Measurements from ENCODE around the gene CCDC201. TPM values are rescaled to one million over a fixed set of nuclear protein-coding genes. Genes with fewer than 3 reads are reported as not detected.
"Not testable (repeated sequence)": the region's sequence is repeated elsewhere in the genome, so short reads cannot be mapped to it uniquely, and the experiment has no call there.

CCDC201 gene
- total RNA-seq, 1 donor from 2014 or later = 3.4 TPM

DNA sequence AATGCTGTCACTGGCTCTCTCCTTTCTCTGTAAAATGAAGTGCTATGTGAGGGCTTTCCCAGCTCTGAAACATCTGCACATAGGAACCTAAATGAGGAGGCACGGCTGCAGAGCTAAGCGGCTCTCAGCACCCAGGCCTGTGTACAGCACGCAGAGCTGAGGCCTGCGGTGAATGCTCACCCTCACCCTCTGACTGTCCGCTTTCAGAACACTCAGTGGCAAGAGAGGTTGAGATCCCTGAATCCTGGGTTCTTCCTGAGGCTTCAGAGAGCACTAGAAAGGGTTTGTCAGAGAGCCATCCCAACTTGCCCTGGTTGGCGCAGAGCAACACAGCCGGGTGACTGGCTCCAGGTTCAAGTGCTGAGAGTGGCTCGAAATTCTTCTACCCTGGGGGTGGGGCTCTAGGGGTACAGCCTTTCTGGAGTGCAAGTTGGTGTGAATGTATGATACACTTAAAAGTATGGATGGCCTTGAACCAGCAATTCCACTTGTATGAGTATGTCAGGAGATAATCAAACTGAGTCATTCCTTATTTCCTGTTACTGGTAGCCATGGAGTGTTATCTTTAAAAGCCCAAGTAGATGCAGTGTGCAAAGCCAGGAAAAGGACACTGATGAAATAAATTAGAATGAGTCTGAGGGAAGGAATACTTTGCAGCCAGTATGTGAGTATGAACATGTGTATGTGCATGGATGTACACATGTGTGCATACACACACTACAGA, 1.7 kb upstream of the CCDC201 start:
- DNase-seq (ENCODE audit: low spot score) = peak; percentile 8

- no peak for DNase-seq (ENCODE audit: low spot score)
These were observed 473 bp upstream of the CCDC201 start for GRCh38 chr7:45873355-45873754.

DNA sequence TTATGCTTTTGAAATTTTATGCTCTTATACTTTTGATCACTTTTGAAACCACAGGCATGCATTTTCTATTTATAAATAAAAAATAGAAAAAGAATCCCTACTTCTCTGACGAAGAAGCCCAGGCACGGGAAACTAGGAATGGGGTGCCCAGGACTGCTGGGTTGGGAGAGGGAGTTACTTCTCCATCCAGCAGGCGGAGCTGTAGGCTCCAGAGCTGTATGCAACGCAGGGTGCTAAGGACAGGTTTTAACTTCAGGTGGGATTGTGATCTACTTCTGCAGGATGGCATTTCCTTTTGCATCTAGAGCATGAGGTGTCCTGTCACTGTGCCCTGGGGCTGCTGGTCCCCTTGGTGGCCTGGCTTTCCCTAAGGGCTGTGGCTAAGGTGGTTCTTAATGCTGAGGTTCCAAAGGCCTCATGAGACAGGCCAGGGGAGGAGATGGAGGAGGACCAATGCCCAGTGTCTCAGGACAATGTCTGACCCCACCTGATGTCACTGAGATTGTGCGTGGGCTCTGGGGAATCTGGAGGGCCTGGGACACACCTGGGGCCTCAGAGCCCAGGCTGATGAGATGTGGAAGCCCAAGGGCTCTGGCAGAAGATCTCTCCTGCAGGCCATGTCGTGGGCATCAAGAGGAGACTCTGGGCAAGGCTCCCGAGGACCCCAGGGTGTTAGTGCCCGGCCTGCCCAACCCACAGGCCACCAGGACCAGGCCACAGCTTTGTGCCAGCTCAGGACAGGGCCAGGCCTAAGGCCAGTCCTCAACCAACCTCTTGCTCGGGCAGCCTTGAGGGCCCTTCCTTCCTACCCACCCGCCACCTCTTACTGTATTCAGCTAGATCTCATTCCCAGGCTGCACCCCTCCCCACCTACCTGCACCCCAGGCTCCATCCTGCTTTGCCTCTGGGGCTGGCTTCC, 507 bp downstream of the CCDC201 start:
- no peak for DNase-seq (ENCODE audit: low spot score)

- peak; percentile 46 for DNase-seq (ENCODE audit: low spot score)
These were observed 3.5 kb downstream of the CCDC201 start for GRCh38 chr7:45869426-45869825.

GRCh38 chr7:45867471-45867870, 5.4 kb downstream of the CCDC201 start:
- no peak for DNase-seq (ENCODE audit: low spot score)

- no peak for DNase-seq (ENCODE audit: low spot score)
These were observed 7.1 kb downstream of the CCDC201 start for GRCh38 chr7:45865594-45866410.

GRCh38 chr7:45863715-45864114, 9.2 kb downstream of the CCDC201 start:
- no peak for DNase-seq (ENCODE audit: low spot score)

DNA sequence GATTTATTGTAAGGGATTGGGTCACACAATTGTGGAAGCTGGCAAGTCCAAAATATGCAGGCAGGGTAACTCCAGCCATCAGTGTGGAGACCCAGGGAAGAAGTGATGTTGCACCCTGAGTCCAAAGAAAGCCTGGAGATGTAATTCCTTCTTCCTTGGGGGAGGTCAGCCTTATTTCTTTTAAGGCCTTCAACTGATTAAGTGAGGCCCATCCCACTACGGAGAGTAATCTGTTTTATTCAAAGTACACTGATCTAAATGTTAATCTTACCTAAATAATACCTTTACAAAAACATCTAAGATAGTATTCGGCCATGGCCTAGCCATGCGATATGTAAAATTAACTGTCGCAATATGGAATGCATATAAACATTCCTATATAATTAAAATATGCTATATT, 16.0 kb downstream of the CCDC201 start:
- DNase-seq (ENCODE audit: low spot score) = not testable (repeated sequence)

DNA sequence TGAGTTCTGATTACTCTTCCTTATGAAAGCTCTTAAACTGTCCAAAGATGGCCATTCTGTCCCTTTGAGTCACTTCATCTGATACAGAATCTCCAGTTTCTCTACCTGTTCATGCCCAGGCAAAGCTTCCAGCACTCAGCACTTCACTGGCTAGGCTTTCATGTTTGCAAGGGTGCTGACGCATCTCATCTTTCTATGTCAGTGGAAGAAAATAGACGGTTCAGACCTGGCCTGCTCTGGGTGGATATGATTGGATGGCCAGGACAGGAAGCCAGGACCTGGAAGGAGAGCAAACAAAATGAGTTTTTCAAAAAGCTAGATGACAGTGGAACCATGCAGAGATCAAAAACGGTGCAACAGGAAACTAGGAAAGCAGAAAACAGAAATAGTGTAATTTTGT, 17.2 kb downstream of the CCDC201 start:
- not testable (repeated sequence) for DNase-seq (ENCODE audit: low spot score)

- not testable (repeated sequence) for DNase-seq (ENCODE audit: low spot score)
These were observed 19.4 kb downstream of the CCDC201 start for GRCh38 chr7:45853491-45853890.

DNA sequence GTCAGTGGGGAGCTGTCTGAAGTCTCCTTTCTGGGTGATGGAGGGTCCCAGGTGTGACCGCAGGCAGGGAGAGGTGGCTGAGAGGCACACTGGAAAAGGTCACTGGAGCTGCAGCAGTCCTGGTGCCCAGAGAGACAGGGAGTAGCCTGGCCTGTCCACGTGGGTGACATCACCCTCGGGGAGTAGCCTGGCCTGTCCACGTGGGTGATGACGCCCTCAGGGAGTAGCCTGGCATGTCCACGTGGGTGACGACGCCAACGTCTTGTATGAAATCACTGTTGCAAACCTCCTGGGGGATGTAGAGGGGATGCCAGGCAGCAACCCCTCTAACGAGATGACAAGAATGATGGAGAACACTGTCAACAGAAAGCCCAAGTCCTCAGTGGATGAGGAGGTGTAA, 19.9 kb downstream of the CCDC201 start:
- not testable (repeated sequence) for DNase-seq (ENCODE audit: low spot score)

- not testable (repeated sequence) for DNase-seq (ENCODE audit: low spot score)
These were observed 24.1 kb downstream of the CCDC201 start for GRCh38 chr7:45848734-45849133.

- DNase-seq (ENCODE audit: low spot score) = not testable (repeated sequence)
These were observed 26.3 kb downstream of the CCDC201 start for GRCh38 chr7:45846536-45846935.

GRCh38 chr7:45841926-45842717, 30.8 kb downstream of the CCDC201 start:
- not testable (repeated sequence) for DNase-seq (ENCODE audit: low spot score)

DNA sequence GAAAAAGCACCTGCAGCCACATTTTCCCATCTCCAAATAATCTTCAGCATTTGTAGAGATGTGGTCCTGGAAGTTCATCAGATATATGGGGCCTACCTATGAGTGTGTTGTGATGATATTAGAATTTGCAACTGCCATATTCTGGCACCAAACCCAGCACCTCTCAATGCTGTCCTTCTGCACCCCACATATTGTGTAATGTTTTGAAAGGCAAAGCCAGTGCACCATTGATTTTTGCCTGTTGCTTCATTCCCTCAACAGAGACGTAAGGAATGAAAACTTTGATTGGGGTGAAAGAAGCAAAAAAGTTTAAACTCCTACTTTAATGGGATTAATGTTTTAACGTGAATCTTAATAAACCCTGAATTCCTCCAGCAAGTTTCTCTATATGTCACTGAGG, 34.0 kb downstream of the CCDC201 start:
- not testable (repeated sequence) for DNase-seq (ENCODE audit: low spot score)

- DNase-seq (ENCODE audit: low spot score) = peak; percentile 60
These were observed 40.3 kb downstream of the CCDC201 start for GRCh38 chr7:45832433-45833177.

DNA sequence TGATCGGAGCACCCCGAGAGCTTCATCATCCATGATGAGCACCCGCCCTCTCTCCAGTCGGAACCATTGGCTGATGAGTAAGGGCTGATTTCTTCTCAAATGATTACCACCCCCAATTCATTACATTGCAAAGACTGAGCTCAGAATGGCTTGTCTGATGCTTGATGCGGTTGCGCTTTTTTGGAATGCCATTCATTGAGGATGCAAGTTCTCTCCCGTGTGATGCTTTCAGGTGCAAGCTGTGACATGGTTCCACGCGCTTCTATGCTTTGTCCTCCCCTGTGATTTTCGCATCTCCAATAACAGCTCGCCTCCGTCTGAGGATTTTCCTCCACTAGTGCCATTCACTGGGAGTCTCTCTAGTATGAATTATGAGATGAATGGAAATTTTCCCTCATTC, 43.0 kb downstream of the CCDC201 start:
- DNase-seq (ENCODE audit: low spot score) = not testable (repeated sequence)

DNA sequence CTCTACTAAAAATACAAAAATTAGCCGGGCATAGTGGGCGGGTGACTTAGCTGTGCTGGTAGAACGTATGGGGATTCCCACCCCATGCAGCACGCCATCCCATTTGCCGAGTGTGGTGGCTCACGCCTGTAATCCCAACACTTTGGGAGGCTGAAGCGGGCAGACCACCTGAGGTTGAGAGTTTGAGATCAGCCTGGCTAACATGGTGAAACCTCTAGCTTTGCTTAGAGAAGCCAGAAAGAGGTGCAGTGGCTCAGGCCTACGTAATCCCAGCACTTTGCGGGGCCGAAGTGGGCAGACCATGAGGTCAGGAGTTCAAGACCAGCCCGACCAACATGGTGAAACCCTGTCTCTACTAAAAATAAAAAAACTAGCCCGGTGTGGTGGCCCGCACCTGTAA, 45.2 kb downstream of the CCDC201 start:
- DNase-seq (ENCODE audit: low spot score) = not testable (repeated sequence)

DNA sequence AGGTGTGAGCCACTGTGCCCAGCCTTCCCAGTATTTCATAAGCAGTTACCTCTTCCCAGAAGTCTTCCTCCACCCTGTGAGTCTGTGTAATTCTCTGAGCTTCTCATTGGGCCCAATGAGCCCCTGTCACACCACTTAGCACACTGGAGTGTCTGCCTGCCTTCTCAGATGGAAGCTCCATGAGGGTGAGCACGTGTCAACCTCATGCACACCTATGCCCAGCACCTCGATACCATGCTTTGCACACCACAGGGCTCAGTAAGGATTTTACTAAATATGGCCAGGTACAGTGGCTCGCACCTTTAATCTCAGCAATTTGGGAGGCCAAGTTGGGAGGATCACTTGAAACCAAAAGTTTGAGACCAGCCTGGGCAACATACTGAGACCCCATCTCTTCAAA, 46.3 kb downstream of the CCDC201 start:
- not testable (repeated sequence) for DNase-seq (ENCODE audit: low spot score)

- not testable (repeated sequence) for DNase-seq (ENCODE audit: low spot score)
These were observed 54.1 kb downstream of the CCDC201 start for GRCh38 chr7:45818763-45819162.

Measured in umbilical cord (tissue), 2 donors.